ENCODE results near the gene CELF2. TPM values are rescaled to one million over a fixed set of nuclear protein-coding genes. Genes with fewer than 3 reads are reported as not detected.

Gene CELF2
- total and polyA plus RNA-seq, 9 of the 15 experiments (the other 6 are each of a cell fraction or from before 2014, with no cell fraction given): 4.0 to 20.3 (median 11.1) TPM

DNA sequence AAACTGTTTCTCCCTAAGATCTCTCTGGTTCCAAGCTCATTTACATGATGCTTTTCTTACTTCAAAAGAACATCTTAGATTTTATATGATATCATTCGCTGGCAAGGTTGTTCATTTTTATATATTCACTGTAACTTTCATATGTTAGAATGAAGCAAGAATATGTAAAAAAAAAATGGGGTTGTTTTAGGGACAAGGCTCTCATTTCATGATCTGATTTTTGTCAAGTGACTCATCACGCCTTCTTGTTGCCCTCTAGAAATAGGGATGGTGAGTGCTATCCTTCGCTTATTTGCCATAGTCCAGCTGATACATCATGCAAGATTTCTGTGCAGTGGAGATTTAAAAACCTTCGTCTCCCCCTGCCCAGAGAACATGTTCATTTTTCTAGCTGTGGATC, 14.0 kb upstream of the CELF2 start:
- H3K36me3 ChIP-seq (ENCODE audit: control insufficient read depth, insufficient read depth, low read length): no peaks in the 10 kb centered on the region
- H3K4me2 ChIP-seq (ENCODE audit: insufficient read depth, low read length): no peak overlapping the region
- ATAC-seq (no peak), DNase-seq (ENCODE audit: extremely low read depth in 1 of 4, low spot score in 3 of 4) (no peak), FAIRE-seq (no peak)
- no TSS peak for BruUV-seq (replicated peaks)
- H3K79me2 ChIP-seq (ENCODE audit: control insufficient read depth, insufficient read depth, low read length): no peaks in the 10 kb centered on the region
- no peaks in the 10 kb centered on the region for H3K9me1 ChIP-seq (ENCODE audit: control insufficient read depth, insufficient read depth, low read length)
- CTCF ChIA-PET (ENCODE audit: low intra/inter-chr PET ratio): no interaction called here
- no peaks in the 10 kb centered on the region for H3K4me1 ChIP-seq (replicated peaks in 1 of 2; ENCODE audit: control insufficient read depth in 2 of 2, insufficient read depth in 2 of 2, low read length in 2 of 2)
- no peaks in the 10 kb centered on the region for H4K20me1 ChIP-seq (replicated peaks; ENCODE audit: control insufficient read depth, insufficient read depth, low read length)
- intact Hi-C loops (cut with micrococcal nuclease) (no loop called here), in situ Hi-C loops (cut with MboI) (no loop called here)
- no peaks in the 10 kb centered on the region for H3K9me3 ChIP-seq (replicated peaks; ENCODE audit: control insufficient read depth, insufficient read depth, low read depth, low read length)
- peaks cover 5 to 11% of the 10 kb centered on the region in 2 experiments; a peak in 4 of 5 replicates for H3K27me3 ChIP-seq (ENCODE audit: control insufficient read depth in 2 of 2, insufficient read depth in 2 of 2, low read length in 2 of 2)
- no peak overlapping the region for H3K27ac ChIP-seq (ENCODE audit: extremely low read depth, low read depth, low read length)
- H3K4me3 ChIP-seq: no peak overlapping the region
- no peak for TF ChIP-seq KDM2B (CRISPR knock-in tag; IDR thresholded peaks at IDR 0.05)
- TF ChIP-seq RBM25 (IDR thresholded peaks at IDR 0.05; ENCODE audit: low read depth, low read length, severe bottlenecking): no peak
- TF ChIP-seq ZNF24 (IDR thresholded peaks at IDR 0.05): no peak
- TF ChIP-seq TSC22D4 (tag; IDR thresholded peaks at IDR 0.05): no peak
- TF ChIP-seq, protein P1, sequence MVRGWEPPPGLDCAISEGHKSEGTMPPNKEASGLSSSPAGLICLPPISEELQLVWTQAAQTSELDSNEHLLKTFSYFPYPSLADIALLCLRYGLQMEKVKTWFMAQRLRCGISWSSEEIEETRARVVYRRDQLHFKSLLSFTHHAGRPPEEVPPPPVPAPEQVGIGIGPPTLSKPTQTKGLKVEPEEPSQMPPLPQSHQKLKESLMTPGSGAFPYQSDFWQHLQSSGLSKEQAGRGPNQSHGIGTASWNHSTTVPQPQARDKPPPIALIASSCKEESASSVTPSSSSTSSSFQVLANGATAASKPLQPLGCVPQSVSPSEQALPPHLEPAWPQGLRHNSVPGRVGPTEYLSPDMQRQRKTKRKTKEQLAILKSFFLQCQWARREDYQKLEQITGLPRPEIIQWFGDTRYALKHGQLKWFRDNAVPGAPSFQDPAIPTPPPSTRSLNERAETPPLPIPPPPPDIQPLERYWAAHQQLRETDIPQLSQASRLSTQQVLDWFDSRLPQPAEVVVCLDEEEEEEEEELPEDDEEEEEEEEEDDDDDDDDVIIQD (CRISPR knock-in tag; IDR thresholded peaks at IDR 0.05): no peak
- no peak for TF ChIP-seq CREB1 (IDR thresholded peaks at IDR 0.05)
- TF ChIP-seq CREB1 (CRISPR knock-in tag; IDR thresholded peaks at IDR 0.05): no peak
- TF ChIP-seq, protein P2, sequence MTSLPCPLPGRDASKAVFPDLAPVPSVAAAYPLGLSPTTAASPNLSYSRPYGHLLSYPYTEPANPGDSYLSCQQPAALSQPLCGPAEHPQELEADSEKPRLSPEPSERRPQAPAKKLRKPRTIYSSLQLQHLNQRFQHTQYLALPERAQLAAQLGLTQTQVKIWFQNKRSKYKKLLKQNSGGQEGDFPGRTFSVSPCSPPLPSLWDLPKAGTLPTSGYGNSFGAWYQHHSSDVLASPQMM (CRISPR knock-in tag; IDR thresholded peaks at IDR 0.05): no peak
- TF ChIP-seq HLTF (IDR thresholded peaks at IDR 0.05): no peak
- TF ChIP-seq SIX5 (IDR thresholded peaks at IDR 0.05; ENCODE audit: borderline replicate concordance in 1 of 2, insufficient read depth in 1 of 2, low read depth in 1 of 2, low read length in 2 of 2): no peak
- TF ChIP-seq PTTG1 (tag; IDR thresholded peaks at IDR 0.05; ENCODE audit: low read depth): no peak
- TF ChIP-seq, protein P3, sequence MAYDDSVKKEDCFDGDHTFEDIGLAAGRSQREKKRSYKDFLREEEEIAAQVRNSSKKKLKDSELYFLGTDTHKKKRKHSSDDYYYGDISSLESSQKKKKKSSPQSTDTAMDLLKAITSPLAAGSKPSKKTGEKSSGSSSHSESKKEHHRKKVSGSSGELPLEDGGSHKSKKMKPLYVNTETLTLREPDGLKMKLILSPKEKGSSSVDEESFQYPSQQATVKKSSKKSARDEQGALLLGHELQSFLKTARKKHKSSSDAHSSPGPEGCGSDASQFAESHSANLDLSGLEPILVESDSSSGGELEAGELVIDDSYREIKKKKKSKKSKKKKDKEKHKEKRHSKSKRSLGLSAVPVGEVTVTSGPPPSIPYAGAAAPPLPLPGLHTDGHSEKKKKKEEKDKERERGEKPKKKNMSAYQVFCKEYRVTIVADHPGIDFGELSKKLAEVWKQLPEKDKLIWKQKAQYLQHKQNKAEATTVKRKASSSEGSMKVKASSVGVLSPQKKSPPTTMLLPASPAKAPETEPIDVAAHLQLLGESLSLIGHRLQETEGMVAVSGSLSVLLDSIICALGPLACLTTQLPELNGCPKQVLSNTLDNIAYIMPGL (CRISPR knock-in tag; IDR thresholded peaks at IDR 0.05): no peak
- no peak for TF ChIP-seq SMAD4 (CRISPR knock-in tag; conservative IDR thresholded peaks at IDR 0.05)
- TF ChIP-seq, protein P4, sequence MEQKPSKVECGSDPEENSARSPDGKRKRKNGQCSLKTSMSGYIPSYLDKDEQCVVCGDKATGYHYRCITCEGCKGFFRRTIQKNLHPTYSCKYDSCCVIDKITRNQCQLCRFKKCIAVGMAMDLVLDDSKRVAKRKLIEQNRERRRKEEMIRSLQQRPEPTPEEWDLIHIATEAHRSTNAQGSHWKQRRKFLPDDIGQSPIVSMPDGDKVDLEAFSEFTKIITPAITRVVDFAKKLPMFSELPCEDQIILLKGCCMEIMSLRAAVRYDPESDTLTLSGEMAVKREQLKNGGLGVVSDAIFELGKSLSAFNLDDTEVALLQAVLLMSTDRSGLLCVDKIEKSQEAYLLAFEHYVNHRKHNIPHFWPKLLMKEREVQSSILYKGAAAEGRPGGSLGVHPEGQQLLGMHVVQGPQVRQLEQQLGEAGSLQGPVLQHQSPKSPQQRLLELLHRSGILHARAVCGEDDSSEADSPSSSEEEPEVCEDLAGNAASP (IDR thresholded peaks at IDR 0.05): no peak
- no peak for TF ChIP-seq NELFE (IDR thresholded peaks at IDR 0.05; ENCODE audit: insufficient read depth, insufficient read length)
- TF ChIP-seq PTRF (tag; IDR thresholded peaks at IDR 0.05): no peak
- TF ChIP-seq CHD2 (IDR thresholded peaks at IDR 0.05; ENCODE audit: low read depth, low read length): no peak
- no peak for TF ChIP-seq SRF (CRISPR knock-in tag; IDR thresholded peaks at IDR 0.05)
- no peak for TF ChIP-seq U2AF1 (optimal IDR thresholded peaks at IDR 0.05; ENCODE audit: low read depth, low read length)
- TF ChIP-seq PRPF4 (IDR thresholded peaks at IDR 0.05; ENCODE audit: insufficient read depth, low read depth, low read length, poor library complexity, severe bottlenecking): no peak
- H3K9ac ChIP-seq (ENCODE audit: insufficient read depth in 1 of 2, low read depth in 2 of 2, low read length in 2 of 2): no peak overlapping the region
- POLR2A ChIA-PET: no interaction called here
- no peak overlapping the region for H2AFZ ChIP-seq (ENCODE audit: low read depth, low read length)
- 1% methylated on average over 4 of the region's 4 CpGs for WGBS (ENCODE audit: insufficient coverage, low coverage, missing lambda C conversion rate)

All from K562 (cell line).